Sigmoid colon (tissue), 7 donors: ENCODE measurements around the gene SNRNP48. TPM values are rescaled to one million over a fixed set of nuclear protein-coding genes. Genes with fewer than 3 reads are reported as not detected.

Source experiments
- DNase-seq: peaks from one replicate; pipeline ENCODE4 v3.0.0-alpha.2; 2019
- H3K27ac ChIP-seq, 4 donors: fragments of 200-600 bp; sonication (generic); one replicate each; pipeline ENCODE4 v1.5.1; 2016 to 2019; ENCODE audit warnings: mild to moderate bottlenecking in 1 of 4
- H3K27me3 ChIP-seq, 3 donors: fragments of 200-600 bp; sonication (generic); one replicate each; pipeline ENCODE4 v1.5.1; 2019; ENCODE audit warnings: mild to moderate bottlenecking in 1 of 3
- H3K36me3 ChIP-seq, 4 donors: fragments of 200-600 bp; sonication (generic); one replicate each; pipeline ENCODE4 v1.5.1; 2016 to 2019
- H3K4me1 ChIP-seq, 4 donors: fragments of 200-600 bp; sonication (generic); one replicate each; pipeline ENCODE4 v1.5.1; 2017 to 2019
- H3K4me3 ChIP-seq, 4 donors: fragments of 200-600 bp; sonication (generic); one replicate each; pipeline ENCODE4 v1.5.1; 2017 to 2019; ENCODE audit warnings: mild to moderate bottlenecking in 2 of 4, moderate library complexity in 1 of 4
- H3K9me3 ChIP-seq, 4 donors: fragments of 200-600 bp in 3 of 4; sonication (generic) in 3 of 4; one replicate each; pipeline versions ENCODE4 v1.5.1 to v1.6.1; 2013 to 2019
- CTCF ChIP-seq, 4 experiments: fragments of 450-650 bp in 3 of 4; fragments of 200-600 bp in 1 of 4; IDR thresholded peaks; one replicate each; pipeline ENCODE4 v1.5.1; 2016 to 2019; ENCODE audit warnings: antibody characterized with exemption in 4 of 4, mild to moderate bottlenecking in 3 of 4, moderate library complexity in 2 of 4
- EP300 ChIP-seq, 4 donors: sonication (generic); formaldehyde crosslinking; IDR thresholded peaks; one replicate each; pipeline ENCODE4 v1.6.1; 2017; ENCODE audit warnings: antibody characterized with exemption in 4 of 4
- POLR2A ChIP-seq, 2 donors: fragments of 450-650 bp; IDR thresholded peaks; one replicate each; pipeline ENCODE4 v1.6.1; 2016; ENCODE audit warnings: antibody characterized with exemption in 2 of 2, mild to moderate bottlenecking in 2 of 2, moderate library complexity in 2 of 2
- POLR2AphosphoS5 ChIP-seq, 4 donors: sonication (generic); formaldehyde crosslinking; IDR thresholded peaks; one replicate each; pipeline ENCODE4 v1.6.1; 2017; ENCODE audit warnings: antibody characterized with exemption in 4 of 4
- WGBS, 2 donors: extraction: QIAGEN DNeasy Blood & Tissue Kit; methylation state at CpG; one replicate each; pipeline ENCODE4 v1.1.7; 2013; 5-methylcytosine and 5-hydroxymethylcytosine counted together
- intact Hi-C: fragments of 100-400 bp; cut with DNase I; formaldehyde crosslinking; loops from one replicate; pipeline ENCODE4 v1.15.1; 2023
- polyA plus RNA-seq, 3 donors: library from polyadenylated mRNA; stranded (reverse); fragments of 200-250 nt; gene quantifications; one replicate each; pipeline ENCODE4 v1.2.3, GENCODE V29; 2013
- total RNA-seq, 4 donors: library from RNA; depleted of rRNA; stranded (reverse); fragments of >200 nt; gene quantifications; one replicate each; pipeline ENCODE4 v1.1.0, GENCODE V29; 2016
- donor health status: healthy with polysubstance abuse.
- donor health status: Bipolar disorder and iron deficiency.
- donor health status: healthy.

The SNRNP48 gene
- total and polyA plus RNA-seq, 7 donors, result 7.8 to 18.6 (median 12.5) TPM

GRCh38 chr6:7604003-7604402 lies 14.0 kb downstream of the SNRNP48 start:
- H3K9me3 ChIP-seq, result no peaks in the 10 kb centered on the region
- intact Hi-C loops, result no loop called here
- WGBS, 2 donors, result 79 to 83% methylated on average over 4 of the region's 4 CpGs
- no peak overlapping the region for H3K4me3 ChIP-seq
- H3K27me3 ChIP-seq, result no peaks in the 10 kb centered on the region
- DNase-seq, result no peak
- H3K27ac ChIP-seq, result no peak overlapping the region
- peaks cover 14 to 86% (median 46%) of the 10 kb centered on the region in 4 donors for H3K36me3 ChIP-seq
- no peak for TF ChIP-seq CTCF (IDR thresholded peaks at IDR 0.05)
- no peak for TF ChIP-seq POLR2A (IDR thresholded peaks at IDR 0.05)
- no peak for TF ChIP-seq POLR2AphosphoS5 (IDR thresholded peaks at IDR 0.05)
- TF ChIP-seq EP300 (IDR thresholded peaks at IDR 0.05), result no peak
- no peaks in the 10 kb centered on the region for H3K4me1 ChIP-seq

GRCh38 chr6:7604506-7604905 lies 14.5 kb downstream of the SNRNP48 start:
- peaks cover 14 to 87% (median 51%) of the 10 kb centered on the region in 4 donors for H3K36me3 ChIP-seq
- H3K4me3 ChIP-seq, result no peak overlapping the region
- TF ChIP-seq POLR2AphosphoS5 (IDR thresholded peaks at IDR 0.05), result no peak
- TF ChIP-seq POLR2A (IDR thresholded peaks at IDR 0.05), result no peak
- no peak for TF ChIP-seq EP300 (IDR thresholded peaks at IDR 0.05)
- TF ChIP-seq CTCF (IDR thresholded peaks at IDR 0.05), result no peak
- H3K9me3 ChIP-seq, result no peaks in the 10 kb centered on the region
- H3K27me3 ChIP-seq, result no peaks in the 10 kb centered on the region
- no peaks in the 10 kb centered on the region for H3K4me1 ChIP-seq
- H3K27ac ChIP-seq, result no peak overlapping the region
- no peak for DNase-seq
- WGBS, 2 donors, result 86 to 88% methylated on average over 2 of the region's 2 CpGs
- intact Hi-C loops, result no loop called here

GRCh38 chr6:7615611-7616383 lies 25.8 kb downstream of the SNRNP48 start:
- Histone ChIP-seq H3K4me3 (no peak overlapping the region), H3K36me3 (peaks cover 0 to 27% (median 0%) of the 10 kb centered on the region in 4 donors), H3K27ac (no peak overlapping the region), H3K9me3 (no peaks in the 10 kb centered on the region), H3K27me3 (no peaks in the 10 kb centered on the region), H3K4me1 (peaks cover 0 to 10% (median 6%) of the 10 kb centered on the region in 4 donors)
- no peak for DNase-seq
- TF ChIP-seq POLR2AphosphoS5 (IDR thresholded peaks at IDR 0.05) (no peak), POLR2A (IDR thresholded peaks at IDR 0.05) (no peak), CTCF (IDR thresholded peaks at IDR 0.05) (peak; percentile 24 to 66 (median 56)), EP300 (IDR thresholded peaks at IDR 0.05) (no peak)
- 8 to 31% methylated on average over 7 of the region's 7 CpGs for WGBS, 2 donors
- intact Hi-C loops, result loop anchor here (1.0 to 5.0 kb wide), 2 partner anchors 339 to 938 kb away; no protein-coding TSS in a partner anchor

GRCh38 chr6:7617801-7618764 lies 28.1 kb downstream of the SNRNP48 start:
- H3K27me3 ChIP-seq, result no peaks in the 10 kb centered on the region
- H3K27ac ChIP-seq, result peak overlapping the region in 1 of 4 donors; percentile 33
- DNase-seq, result peak; percentile 74
- TF ChIP-seq POLR2A (IDR thresholded peaks at IDR 0.05), result no peak
- peak in 2 of 4 donors; percentile 15 to 22 for TF ChIP-seq POLR2AphosphoS5 (IDR thresholded peaks at IDR 0.05)
- intact Hi-C loops, result loop anchor here (5.0 kb wide), 1 partner anchor 941 kb away; no protein-coding TSS in a partner anchor
- H3K4me3 ChIP-seq, result no peak overlapping the region
- 29 to 43% methylated on average over 12 of the region's 12 CpGs for WGBS, 2 donors
- H3K36me3 ChIP-seq, result peaks cover 0 to 9% (median 0%) of the 10 kb centered on the region in 4 donors
- peaks cover 0 to 10% (median 6%) of the 10 kb centered on the region in 4 donors for H3K4me1 ChIP-seq
- H3K9me3 ChIP-seq, result no peaks in the 10 kb centered on the region

- 93 to 96% methylated on average over 5 of the region's 5 CpGs for WGBS, 2 donors
- no peaks in the 10 kb centered on the region for H3K4me1 ChIP-seq
- no peaks in the 10 kb centered on the region for H3K9me3 ChIP-seq
- DNase-seq, result no peak
- H3K27ac ChIP-seq, result no peak overlapping the region
- intact Hi-C loops, result no loop called here
- no peak overlapping the region for H3K4me3 ChIP-seq
- no peaks in the 10 kb centered on the region for H3K27me3 ChIP-seq
- TF ChIP-seq POLR2A (IDR thresholded peaks at IDR 0.05) (no peak), POLR2AphosphoS5 (IDR thresholded peaks at IDR 0.05) (no peak), EP300 (IDR thresholded peaks at IDR 0.05) (no peak), CTCF (IDR thresholded peaks at IDR 0.05) (no peak)
- no peaks in the 10 kb centered on the region for H3K36me3 ChIP-seq
Measured at GRCh38 chr6:7621761-7622160, 31.8 kb downstream of the SNRNP48 start.
